HepG2 (cell line): ENCODE results near the gene STX10. TPM values are rescaled to one million over a fixed set of nuclear protein-coding genes. Genes with fewer than 3 reads are reported as not detected.

Experiments used
- ATAC-seq: fragments of 200-7000 bp; cut with Tn5 transposase; 3 replicates; pipeline ENCODE4 v1.9.1; 2020; ENCODE audit warnings: mild to moderate bottlenecking, moderate library complexity
- BruUV-seq: library from RNA; stranded (reverse); fragments of 400-500 nt; replicated peaks from 2 replicates; lab custom pipeline; 2021; lab: Mats Ljungman, UMichigan
- CTCF ChIA-PET: fragments of 300-600 bp; formaldehyde crosslinking; extraction: SDS; loops from one replicate; lab custom pipeline; 2021; ENCODE audit warnings: low total read pairs, inconsistent platforms, low intra/inter-chr PET ratio; lab: Yijun Ruan, JAX
- POLR2A ChIA-PET: fragments of 350-600 bp; sonication (Branson Sonifier 250); formaldehyde crosslinking; loops from one replicate; lab custom pipeline; 2020; ENCODE audit warnings: antibody characterized with exemption, inconsistent platforms; lab: Yijun Ruan, JAX
- DNase-seq: peaks from one replicate; pipeline ENCODE4 v3.0.0-alpha.2; 2015; ENCODE audit warnings: low spot score
- FAIRE-seq: peaks from 3 replicates; lab custom pipeline; 2011; peaks lifted over from hg19 to GRCh38; lab: Jason Lieb, UNC
- H2AFZ ChIP-seq: one replicate; pipeline ENCODE4 v1.6.1; 2011; ENCODE audit warnings: low read length, inconsistent platforms
- H3K27ac ChIP-seq: fragments of 300-600 bp; 3 replicates; pipeline ENCODE4 v1.8.0; 2011; ENCODE audit warnings: mixed run types, mild to moderate bottlenecking, mixed read lengths, low read length, inconsistent platforms; ENCODE audit not compliant: insufficient read depth; ENCODE audit errors: extremely low read length
- H3K27me3 ChIP-seq, 2 experiments: fragments of 200-600 bp in 1 of 2; 2 replicates in 1 of 2; 3 replicates in 1 of 2; pipeline versions ENCODE4 v1.6.0 to v1.8.0; 2011; ENCODE audit warnings: low read length in 2 of 2, mild to moderate bottlenecking in 2 of 2, moderate library complexity in 2 of 2, inconsistent platforms in 1 of 2; ENCODE audit not compliant: insufficient read depth in 2 of 2, control insufficient read depth in 1 of 2
- H3K36me3 ChIP-seq, 2 experiments: fragments of 200-600 bp in 1 of 2; replicated peaks in 1 of 2; 2 replicates in 1 of 2; 3 replicates in 1 of 2; pipeline versions ENCODE4 v1.5.1 to v1.8.0; 2011; ENCODE audit warnings: low read length in 2 of 2, inconsistent platforms in 1 of 2; ENCODE audit not compliant: insufficient read depth in 2 of 2, control insufficient read depth in 1 of 2
- H3K4me1 ChIP-seq: 2 replicates; pipeline ENCODE4 v1.5.1; 2012; ENCODE audit warnings: low read length, inconsistent platforms; ENCODE audit not compliant: insufficient read depth
- H3K4me2 ChIP-seq: 2 replicates; pipeline ENCODE4 v1.6.0; 2011; ENCODE audit warnings: low read depth, low read length, inconsistent platforms
- H3K4me3 ChIP-seq, 3 experiments: fragments of 200-600 bp in 1 of 3; sonication (generic), shearing (Covaris generic) in 1 of 3; replicated peaks in 1 of 3; 2 replicates each; pipeline ENCODE4 v1.5.1; 2011 to 2016; ENCODE audit warnings: low read length in 3 of 3, inconsistent platforms in 2 of 3, low read depth in 2 of 3, mild to moderate bottlenecking in 2 of 3, control low read depth in 1 of 3, mixed read lengths in 1 of 3; ENCODE audit not compliant: insufficient read depth in 1 of 3
- H3K79me2 ChIP-seq: one replicate; pipeline ENCODE4 v1.6.1; 2011; ENCODE audit warnings: low read length, inconsistent platforms; ENCODE audit not compliant: insufficient read depth
- H3K9ac ChIP-seq: 2 replicates; pipeline ENCODE4 v1.6.0; 2011; ENCODE audit warnings: mild to moderate bottlenecking, low read depth, low read length, inconsistent platforms; ENCODE audit not compliant: insufficient read depth
- H3K9me3 ChIP-seq: 2 replicates; pipeline ENCODE4 v1.5.1; 2012; ENCODE audit warnings: mild to moderate bottlenecking, low read length
- H4K20me1 ChIP-seq: 2 replicates; pipeline ENCODE4 v1.6.0; 2011; ENCODE audit warnings: inconsistent platforms, mild to moderate bottlenecking, low read length, moderate library complexity; ENCODE audit not compliant: insufficient read depth
- ARNT ChIP-seq: fragments of 450-650 bp; IDR thresholded peaks from 2 replicates; pipeline ENCODE4 v1.6.1; 2017
- FOSL1 ChIP-seq: sonication (generic); formaldehyde crosslinking; IDR thresholded peaks from 2 replicates; pipeline ENCODE4 v1.9.0; 2021; ENCODE audit warnings: missing genetic modification reagents, borderline replicate concordance
- HMG20A ChIP-seq: IDR thresholded peaks from 2 replicates; pipeline ENCODE4 v1.6.1; 2016; ENCODE audit warnings: borderline replicate concordance
- HNF4G ChIP-seq, 2 experiments: sonication (generic) in 1 of 2; formaldehyde crosslinking in 1 of 2; IDR thresholded peaks; 2 replicates each; pipeline versions ENCODE4 v1.4.0 to v1.6.1; 2011 to 2020; ENCODE audit warnings: borderline replicate concordance in 2 of 2, low read depth in 2 of 2, mild to moderate bottlenecking in 2 of 2, low read length in 1 of 2, missing genetic modification reagents in 1 of 2, moderate library complexity in 1 of 2
- JDP2 ChIP-seq: sonication (generic); formaldehyde crosslinking; IDR thresholded peaks from 2 replicates; pipeline ENCODE4 v1.8.1; 2022; ENCODE audit warnings: missing genetic modification reagents, borderline replicate concordance
- RNF2 ChIP-seq: fragments of 450-650 bp; conservative IDR thresholded peaks from 2 replicates; pipeline ENCODE4 v1.6.1; 2016; ENCODE audit warnings: low read depth
- SNAI1 ChIP-seq: sonication (generic); formaldehyde crosslinking; IDR thresholded peaks from 2 replicates; pipeline ENCODE4 v1.5.0; 2020; ENCODE audit warnings: mild to moderate bottlenecking, missing genetic modification reagents, borderline replicate concordance
- ZFP1 ChIP-seq: IDR thresholded peaks from 2 replicates; pipeline ENCODE4 v1.6.1; 2016
- ZNF138 ChIP-seq: sonication (generic); formaldehyde crosslinking; IDR thresholded peaks from 2 replicates; pipeline ENCODE4 v1.5.0; 2020; ENCODE audit warnings: mild to moderate bottlenecking, low read depth, missing genetic modification reagents
- ZNF3 ChIP-seq: IDR thresholded peaks from 2 replicates; pipeline ENCODE4 v1.7.0; 2017; ENCODE audit warnings: inconsistent platforms
- ZNF382 ChIP-seq: sonication (generic); formaldehyde crosslinking; IDR thresholded peaks from 2 replicates; pipeline ENCODE4 v1.5.0; 2020; ENCODE audit warnings: missing genetic modification reagents, mild to moderate bottlenecking, borderline replicate concordance
- ZNF562 ChIP-seq: sonication (generic); formaldehyde crosslinking; IDR thresholded peaks from 2 replicates; pipeline ENCODE4 v1.8.0; 2022; ENCODE audit warnings: missing genetic modification reagents, borderline replicate concordance
- WGBS: methylation state at CpG from one replicate; pipeline ENCODE4 v1.1.6; 2017; ENCODE audit warnings: low lambda C conversion rate; 5-methylcytosine and 5-hydroxymethylcytosine counted together
- in situ Hi-C: cut with HindIII; loops from 2 replicates; pipeline ENCODE4 v1.10.0; 2017; ENCODE audit warnings: low pct_unique_long_range_greater_than_20kb; ENCODE audit not compliant: extremely low pct_ligation_motif_present
- intact Hi-C: fragments of 100-400 bp; cut with micrococcal nuclease; formaldehyde crosslinking; loops from one replicate; pipeline ENCODE4 v1.10.0; 2022; ENCODE audit not compliant: unreplicated experiment
- polyA plus RNA-seq, 8 experiments: library from polyadenylated mRNA; depleted of rRNA in 3 of 8; stranded (reverse) in 7 of 8; unstranded in 1 of 8; fragments of >200 nt; fragmentation: Illumina TruSeq in 4 of 8; extraction: Trizol in 4 of 8; gene quantifications; 2 replicates each; pipeline versions ENCODE4 v1.2.1 to v1.2.3, GENCODE V29; 2011 to 2016; ENCODE audit warnings: low read depth in 4 of 8, missing spikeins in 1 of 8, mixed read lengths in 1 of 8; ENCODE audit not compliant: insufficient read depth in 1 of 8
- total RNA-seq, 5 experiments: library from RNA; depleted of rRNA; stranded (reverse); fragments of >200 nt; fragmentation: Illumina TruSeq; extraction: Trizol; gene quantifications; 2 replicates each; pipeline ENCODE4 v1.2.3, GENCODE V29; 2016; ENCODE audit warnings: low read depth in 1 of 5
- TF ChIP-seq, protein P1 (sequence below): sonication (generic); formaldehyde crosslinking; IDR thresholded peaks from 2 replicates; pipeline ENCODE4 v1.4.0; 2020; ENCODE audit warnings: mild to moderate bottlenecking, missing genetic modification reagents
- TF ChIP-seq, protein P2 (sequence below): sonication (generic); formaldehyde crosslinking; conservative IDR thresholded peaks from 2 replicates; pipeline ENCODE4 v1.8.0; 2022; ENCODE audit warnings: mild to moderate bottlenecking, moderate library complexity, missing genetic modification reagents
- TF ChIP-seq, protein P3 (sequence below): IDR thresholded peaks from 2 replicates; pipeline ENCODE4 v1.6.1; 2016; ENCODE audit warnings: mild to moderate bottlenecking, missing biosample characterization, missing genetic modification reagents
- TF ChIP-seq, protein P4 (sequence below): IDR thresholded peaks from 2 replicates; pipeline ENCODE4 v1.6.1; 2016
- TF ChIP-seq, protein P5 (sequence below): sonication (generic); formaldehyde crosslinking; IDR thresholded peaks from 2 replicates; pipeline ENCODE4 v1.5.1; 2020; ENCODE audit warnings: mild to moderate bottlenecking, missing genetic modification reagents

STX10 gene
- total and polyA plus RNA-seq, 2 of the 13 experiments (the other 11 are each of a cell fraction or from before 2014, with no cell fraction given) = 47.9 to 66.4 TPM

DNA sequence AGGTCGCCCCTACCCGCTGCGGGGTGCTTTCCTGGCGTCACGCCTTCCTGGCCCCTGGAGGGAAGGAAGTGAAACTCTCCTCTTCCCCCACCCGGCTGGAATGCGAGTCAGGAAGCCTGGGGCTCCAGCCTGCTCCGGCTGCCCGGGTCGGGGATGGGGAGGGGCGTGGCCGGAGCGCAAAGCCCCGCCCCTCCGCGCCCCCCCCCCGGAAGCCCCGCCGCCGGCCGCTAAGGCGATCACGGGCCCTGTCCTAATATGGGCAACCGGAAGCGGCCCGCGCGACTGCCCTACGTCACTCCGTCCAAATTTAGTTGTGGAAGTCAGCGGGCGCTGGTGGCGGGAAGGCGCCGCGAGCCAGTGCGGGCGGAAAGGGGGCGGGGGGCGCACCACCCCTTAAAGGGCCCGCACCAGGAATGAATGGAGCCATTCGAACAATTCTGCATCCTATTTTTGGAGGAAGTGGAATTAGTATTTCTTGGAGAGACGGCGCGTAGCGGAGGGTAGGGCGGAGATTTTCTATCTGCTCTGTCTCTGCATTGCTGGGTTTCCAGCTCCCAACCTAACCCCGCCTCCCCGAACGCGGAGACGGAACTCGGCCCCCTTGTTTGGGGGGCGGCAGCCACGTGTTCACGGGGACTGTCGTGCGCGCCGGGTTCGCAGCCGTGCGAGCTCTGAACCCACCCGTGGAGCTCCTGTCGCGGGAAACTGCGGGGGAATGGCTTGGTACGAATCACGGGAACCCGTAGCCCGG lies 1.6 kb upstream of the STX10 start:
- no peak overlapping the region for H2AFZ ChIP-seq
- no peaks in the 10 kb centered on the region for H3K9me3 ChIP-seq
- peak overlapping the region; percentile 95 for H3K27ac ChIP-seq
- peaks cover 41% of the 10 kb centered on the region for H3K4me1 ChIP-seq
- peak overlapping the region; percentile 98 for H3K9ac ChIP-seq
- no TSS peak for BruUV-seq
- WGBS = 0% methylated on average over 3 of the region's 71 CpGs
- in situ Hi-C loops (loop anchor here (5.0 kb wide), 2 partner anchors 34 to 41 kb away; partner anchors contain the start of genes NACC1 and TRMT1), intact Hi-C loops (loop anchor here (1.0 to 5.0 kb wide), 5 partner anchors 11 to 696 kb away; partner anchors contain the start of genes NACC1 and TRMT1)
- peaks cover 49% of the 10 kb centered on the region for H3K79me2 ChIP-seq
- H3K4me3 ChIP-seq = peak overlapping the region; percentile 92 to 97 (median 96)
- POLR2A ChIA-PET = interaction anchor here (1.0 to 2.2 kb wide), 12 partner anchors 14 to 580 kb away, joined by 3 to 108 read pairs (median 5); partner anchors contain the start of gene NACC1
- ATAC-seq (peak; percentile 52), DNase-seq (peak; percentile 92), FAIRE-seq (no peak)
- H3K27me3 ChIP-seq = no peaks in the 10 kb centered on the region; a peak in 1 of 5 replicates
- no peaks in the 10 kb centered on the region for H3K36me3 ChIP-seq
- peaks cover 3% of the 10 kb centered on the region; the same call in 1 of the 2 replicates for H4K20me1 ChIP-seq
- CTCF ChIA-PET = no interaction called here
- peak overlapping the region; percentile 96 for H3K4me2 ChIP-seq
- TF ChIP-seq ZNF3 (CRISPR knock-in tag) = no peak
- TF ChIP-seq ZFP1 (CRISPR knock-in tag) = no peak
- no peak; the same call in 1 of the 2 replicates for TF ChIP-seq ZNF138 (CRISPR knock-in tag)
- peak; percentile 77; the same call in 1 of the 2 replicates for TF ChIP-seq SNAI1 (CRISPR knock-in tag)
- TF ChIP-seq JDP2 (CRISPR knock-in tag) = no peak
- TF ChIP-seq RNF2 = no peak
- TF ChIP-seq, protein P1, sequence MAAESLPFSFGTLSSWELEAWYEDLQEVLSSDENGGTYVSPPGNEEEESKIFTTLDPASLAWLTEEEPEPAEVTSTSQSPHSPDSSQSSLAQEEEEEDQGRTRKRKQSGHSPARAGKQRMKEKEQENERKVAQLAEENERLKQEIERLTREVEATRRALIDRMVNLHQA (CRISPR knock-in tag) = no peak
- no peak for TF ChIP-seq ZNF562 (CRISPR knock-in tag)
- TF ChIP-seq HMG20A (CRISPR knock-in tag) = peak; percentile 27; the same call in 1 of the 2 replicates
- TF ChIP-seq, protein P2, sequence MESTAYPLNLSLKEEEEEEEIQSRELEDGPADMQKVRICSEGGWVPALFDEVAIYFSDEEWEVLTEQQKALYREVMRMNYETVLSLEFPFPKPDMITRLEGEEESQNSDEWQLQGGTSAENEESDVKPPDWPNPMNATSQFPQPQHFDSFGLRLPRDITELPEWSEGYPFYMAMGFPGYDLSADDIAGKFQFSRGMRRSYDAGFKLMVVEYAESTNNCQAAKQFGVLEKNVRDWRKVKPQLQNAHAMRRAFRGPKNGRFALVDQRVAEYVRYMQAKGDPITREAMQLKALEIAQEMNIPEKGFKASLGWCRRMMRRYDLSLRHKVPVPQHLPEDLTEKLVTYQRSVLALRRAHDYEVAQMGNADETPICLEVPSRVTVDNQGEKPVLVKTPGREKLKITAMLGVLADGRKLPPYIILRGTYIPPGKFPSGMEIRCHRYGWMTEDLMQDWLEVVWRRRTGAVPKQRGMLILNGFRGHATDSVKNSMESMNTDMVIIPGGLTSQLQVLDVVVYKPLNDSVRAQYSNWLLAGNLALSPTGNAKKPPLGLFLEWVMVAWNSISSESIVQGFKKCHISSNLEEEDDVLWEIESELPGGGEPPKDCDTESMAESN (CRISPR knock-in tag) = no peak
- no peak for TF ChIP-seq ZNF382 (CRISPR knock-in tag)
- TF ChIP-seq, protein P3, sequence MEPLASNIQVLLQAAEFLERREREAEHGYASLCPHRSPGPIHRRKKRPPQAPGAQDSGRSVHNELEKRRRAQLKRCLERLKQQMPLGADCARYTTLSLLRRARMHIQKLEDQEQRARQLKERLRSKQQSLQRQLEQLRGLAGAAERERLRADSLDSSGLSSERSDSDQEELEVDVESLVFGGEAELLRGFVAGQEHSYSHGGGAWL = no peak
- TF ChIP-seq ARNT = no peak
- TF ChIP-seq, protein P4, sequence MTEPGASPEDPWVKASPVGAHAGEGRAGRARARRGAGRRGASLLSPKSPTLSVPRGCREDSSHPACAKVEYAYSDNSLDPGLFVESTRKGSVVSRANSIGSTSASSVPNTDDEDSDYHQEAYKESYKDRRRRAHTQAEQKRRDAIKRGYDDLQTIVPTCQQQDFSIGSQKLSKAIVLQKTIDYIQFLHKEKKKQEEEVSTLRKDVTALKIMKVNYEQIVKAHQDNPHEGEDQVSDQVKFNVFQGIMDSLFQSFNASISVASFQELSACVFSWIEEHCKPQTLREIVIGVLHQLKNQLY (CRISPR knock-in tag) = peak; percentile 24; the same call in 1 of the 2 replicates
- no peak for TF ChIP-seq HNF4G (IDR thresholded peaks at IDR 0.05; ENCODE audit: borderline replicate concordance, low read depth, low read length)
- TF ChIP-seq HNF4G (CRISPR knock-in tag; IDR thresholded peaks at IDR 0.05; ENCODE audit: borderline replicate concordance, low read depth) = 0 out of 2 replicates have a peak, but pooled peaks have one; percentile 19
- TF ChIP-seq, protein P5, sequence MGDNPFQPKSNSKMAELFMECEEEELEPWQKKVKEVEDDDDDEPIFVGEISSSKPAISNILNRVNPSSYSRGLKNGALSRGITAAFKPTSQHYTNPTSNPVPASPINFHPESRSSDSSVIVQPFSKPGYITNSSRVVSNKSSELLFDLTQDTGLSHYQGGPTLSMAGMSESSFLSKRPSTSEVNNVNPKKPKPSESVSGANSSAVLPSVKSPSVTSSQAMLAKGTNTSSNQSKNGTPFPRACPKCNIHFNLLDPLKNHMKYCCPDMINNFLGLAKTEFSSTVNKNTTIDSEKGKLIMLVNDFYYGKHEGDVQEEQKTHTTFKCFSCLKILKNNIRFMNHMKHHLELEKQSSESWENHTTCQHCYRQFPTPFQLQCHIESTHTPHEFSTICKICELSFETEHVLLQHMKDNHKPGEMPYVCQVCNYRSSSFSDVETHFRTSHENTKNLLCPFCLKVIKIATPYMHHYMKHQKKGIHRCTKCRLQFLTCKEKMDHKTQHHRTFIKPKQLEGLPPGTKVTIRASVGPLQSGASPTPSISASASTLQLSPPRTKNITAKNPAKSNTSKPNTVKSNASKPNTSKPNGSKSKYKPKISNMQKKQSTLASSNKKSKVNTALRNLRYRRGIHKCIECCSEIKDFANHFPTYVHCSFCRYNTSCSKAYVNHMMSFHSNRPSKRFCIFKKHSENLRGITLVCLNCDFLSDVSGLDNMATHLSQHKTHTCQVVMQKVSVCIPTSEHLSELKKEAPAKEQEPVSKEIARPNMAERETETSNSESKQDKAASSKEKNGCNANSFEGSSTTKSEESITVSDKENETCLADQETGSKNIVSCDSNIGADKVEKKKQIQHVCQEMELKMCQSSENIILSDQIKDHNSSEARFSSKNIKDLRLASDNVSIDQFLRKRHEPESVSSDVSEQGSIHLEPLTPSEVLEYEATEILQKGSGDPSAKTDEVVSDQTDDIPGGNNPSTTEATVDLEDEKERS (CRISPR knock-in tag) = no peak
- no peak for TF ChIP-seq FOSL1 (CRISPR knock-in tag)
